Measurements from ENCODE around the gene ZFAND2A.
"Not testable (repeated sequence)": the region's sequence is repeated elsewhere in the genome, so short reads cannot be mapped to it uniquely, and the experiment has no call there.

Gene ZFAND2A

GRCh38 chr7:1150400-1151002 is 9.5 kb downstream of the ZFAND2A start:
- peak; percentile 31 for DNase-seq

GRCh38 chr7:1149351-1149794 is 10.6 kb downstream of the ZFAND2A start:
- DNase-seq = peak; percentile 48

- not testable (repeated sequence) for DNase-seq
Measured at GRCh38 chr7:1147873-1148272, 12.1 kb downstream of the ZFAND2A start.

- DNase-seq = no peak
Measured at GRCh38 chr7:1144269-1144771, 15.7 kb downstream of the ZFAND2A start.

- not testable (repeated sequence) for DNase-seq
Measured at GRCh38 chr7:1143031-1143430, 17.0 kb downstream of the ZFAND2A start.

- DNase-seq = peak; percentile 49
Measured at GRCh38 chr7:1142051-1142635, 17.9 kb downstream of the ZFAND2A start.

GRCh38 chr7:1141651-1142050 is 18.3 kb downstream of the ZFAND2A start:
- DNase-seq = no peak

- DNase-seq = peak; percentile 58
Measured at GRCh38 chr7:1140476-1141104, 19.4 kb downstream of the ZFAND2A start.

GRCh38 chr7:1137517-1138167 is 22.4 kb downstream of the ZFAND2A start:
- DNase-seq = no peak

GRCh38 chr7:1136841-1137516 is 23.0 kb downstream of the ZFAND2A start:
- peak; percentile 58 for DNase-seq

GRCh38 chr7:1134951-1135350 is 25.0 kb downstream of the ZFAND2A start:
- DNase-seq = peak; percentile 51

- no peak for DNase-seq
Measured at GRCh38 chr7:1131471-1132265, 28.3 kb downstream of the ZFAND2A start.

GRCh38 chr7:1130021-1130990 is 29.7 kb downstream of the ZFAND2A start:
- peak; percentile 48 for DNase-seq

GRCh38 chr7:1129431-1129830 is 30.6 kb downstream of the ZFAND2A start:
- peak; percentile 25 for DNase-seq

GRCh38 chr7:1127001-1127400 is 33.0 kb downstream of the ZFAND2A start:
- DNase-seq = peak; percentile 50

GRCh38 chr7:1125603-1125969 is 34.4 kb downstream of the ZFAND2A start:
- peak; percentile 41 for DNase-seq

GRCh38 chr7:1124816-1125602 is 35.0 kb downstream of the ZFAND2A start:
- peak; percentile 60 for DNase-seq

- peak; percentile 52 for DNase-seq
Measured at GRCh38 chr7:1124164-1124563, 35.8 kb downstream of the ZFAND2A start.

- DNase-seq = peak; percentile 28
Measured at GRCh38 chr7:1123715-1124114, 36.3 kb downstream of the ZFAND2A start.

All from activated effector memory CD4-positive, alpha-beta T cell treated with anti-CD3 and anti-CD28 coated beads, Interleukin-2, amount 50 U/mL, for 16 hours (primary cell).